Tibial nerve (tissue), 4 donors: Measurements from ENCODE around the gene CCNF. TPM values are rescaled to one million over a fixed set of nuclear protein-coding genes. Genes with fewer than 3 reads are reported as not detected.
A peak's percentile ranks its signal among the peaks of the same experiment; 100 is the strongest.

Experiments
- DNase-seq, 2 donors: peaks; one replicate each; pipeline ENCODE4 v3.0.0-alpha.2; 2019; ENCODE audit warnings: low spot score in 2 of 2
- H3K27ac ChIP-seq, 4 donors: fragments of 200-600 bp; sonication (generic) in 3 of 4; one replicate each; pipeline ENCODE4 v1.5.1; 2017 to 2019; ENCODE audit warnings: mild to moderate bottlenecking in 1 of 4
- H3K27me3 ChIP-seq, 2 donors: fragments of 200-600 bp; sonication (generic) in 1 of 2; one replicate each; pipeline versions ENCODE4 v1.5.1 to v1.6.0; 2017 to 2019
- H3K36me3 ChIP-seq, 3 donors: fragments of 200-600 bp; sonication (generic); one replicate each; pipeline ENCODE4 v1.5.1; 2018 to 2019
- H3K4me1 ChIP-seq, 4 donors: fragments of 200-600 bp; sonication (generic) in 3 of 4; one replicate each; pipeline ENCODE4 v1.5.1; 2017 to 2019
- H3K4me3 ChIP-seq, 4 donors: fragments of 200-600 bp; sonication (generic) in 3 of 4; one replicate each; pipeline ENCODE4 v1.5.1; 2017 to 2019; ENCODE audit warnings: mild to moderate bottlenecking in 1 of 4, moderate library complexity in 1 of 4
- H3K9me3 ChIP-seq, 4 donors: fragments of 200-600 bp; sonication (generic) in 3 of 4; one replicate each; pipeline ENCODE4 v1.5.1; 2017 to 2019
- EP300 ChIP-seq, 2 donors: sonication (generic); formaldehyde crosslinking; IDR thresholded peaks; one replicate each; pipeline ENCODE4 v1.6.1; 2017; ENCODE audit warnings: antibody characterized with exemption in 2 of 2, mild to moderate bottlenecking in 1 of 2
- POLR2A ChIP-seq, 2 donors: fragments of 450-650 bp; IDR thresholded peaks; one replicate each; pipeline ENCODE4 v1.6.1; 2017; ENCODE audit warnings: antibody characterized with exemption in 2 of 2, mild to moderate bottlenecking in 2 of 2, moderate library complexity in 2 of 2
- WGBS, 2 donors: methylation state at CpG; one replicate each; pipeline ENCODE4 v1.1.5; 2018; 5-methylcytosine and 5-hydroxymethylcytosine counted together
- total RNA-seq, 4 donors: library from RNA; depleted of rRNA; stranded (reverse); fragments of >200 nt; gene quantifications; one replicate each; pipeline ENCODE4 v1.1.0, GENCODE V29; 2016
- TF ChIP-seq, protein P1 (sequence below), 5 experiments: fragments of 200-600 bp in 3 of 5; fragments of 450-650 bp in 2 of 5; sonication (generic) in 3 of 5; IDR thresholded peaks; one replicate each; pipeline ENCODE4 v1.5.1; 2016 to 2019; ENCODE audit warnings: antibody characterized with exemption in 5 of 5, mild to moderate bottlenecking in 3 of 5, moderate library complexity in 2 of 5

CCNF gene
- total RNA-seq, 4 donors from 2014 or later: 1.6 to 3.0 (median 2.0) TPM

DNA sequence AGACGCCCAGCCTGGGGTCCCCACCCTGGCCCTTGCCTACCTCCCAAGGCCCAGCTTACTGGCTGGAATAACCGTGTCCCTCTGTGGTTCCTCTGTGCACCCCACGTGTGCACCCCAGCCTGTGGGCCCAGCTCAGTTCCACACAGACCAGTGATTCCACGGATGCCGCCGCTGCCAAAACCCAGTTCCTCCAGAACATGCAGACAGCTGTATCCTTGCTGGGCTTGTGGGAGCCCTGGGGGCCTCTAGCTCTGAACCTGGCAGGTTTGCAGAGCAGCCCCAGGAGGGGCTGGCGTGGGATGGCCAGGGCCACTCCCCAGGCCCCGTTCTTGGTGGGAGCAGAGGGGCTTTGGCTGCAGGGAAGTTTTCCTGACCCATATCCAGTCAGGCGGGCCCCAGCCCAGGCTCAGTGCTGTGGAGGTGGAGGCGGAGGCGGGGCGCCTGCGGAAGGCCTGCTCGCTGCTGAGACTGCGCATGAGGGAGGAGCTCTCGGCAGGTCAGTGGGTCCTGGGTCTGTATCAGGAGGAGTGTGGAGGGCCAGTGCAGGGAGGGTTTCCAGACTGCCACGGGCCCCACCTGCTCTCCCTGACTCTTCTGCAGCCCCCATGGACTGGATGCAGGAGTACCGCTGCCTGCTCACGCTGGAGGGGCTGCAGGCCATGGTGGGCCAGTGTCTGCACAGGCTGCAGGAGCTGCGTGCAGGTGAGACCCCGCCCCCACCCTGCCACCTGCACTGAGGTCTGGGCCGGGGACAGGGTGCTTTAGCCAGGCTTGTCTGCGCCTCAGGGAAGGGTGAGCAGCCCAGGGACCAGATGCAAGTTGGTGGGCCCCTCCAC is 33.0 kb downstream of the CCNF start:
- WGBS, 2 donors: 91 to 92% methylated on average over 5 to 20 of the region's 23 CpGs
- TF ChIP-seq EP300 (IDR thresholded peaks at IDR 0.05) (no peak), POLR2A (IDR thresholded peaks at IDR 0.05) (no peak)
- TF ChIP-seq, protein P1, sequence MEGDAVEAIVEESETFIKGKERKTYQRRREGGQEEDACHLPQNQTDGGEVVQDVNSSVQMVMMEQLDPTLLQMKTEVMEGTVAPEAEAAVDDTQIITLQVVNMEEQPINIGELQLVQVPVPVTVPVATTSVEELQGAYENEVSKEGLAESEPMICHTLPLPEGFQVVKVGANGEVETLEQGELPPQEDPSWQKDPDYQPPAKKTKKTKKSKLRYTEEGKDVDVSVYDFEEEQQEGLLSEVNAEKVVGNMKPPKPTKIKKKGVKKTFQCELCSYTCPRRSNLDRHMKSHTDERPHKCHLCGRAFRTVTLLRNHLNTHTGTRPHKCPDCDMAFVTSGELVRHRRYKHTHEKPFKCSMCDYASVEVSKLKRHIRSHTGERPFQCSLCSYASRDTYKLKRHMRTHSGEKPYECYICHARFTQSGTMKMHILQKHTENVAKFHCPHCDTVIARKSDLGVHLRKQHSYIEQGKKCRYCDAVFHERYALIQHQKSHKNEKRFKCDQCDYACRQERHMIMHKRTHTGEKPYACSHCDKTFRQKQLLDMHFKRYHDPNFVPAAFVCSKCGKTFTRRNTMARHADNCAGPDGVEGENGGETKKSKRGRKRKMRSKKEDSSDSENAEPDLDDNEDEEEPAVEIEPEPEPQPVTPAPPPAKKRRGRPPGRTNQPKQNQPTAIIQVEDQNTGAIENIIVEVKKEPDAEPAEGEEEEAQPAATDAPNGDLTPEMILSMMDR (IDR thresholded peaks at IDR 0.05): no peak
- Histone ChIP-seq H3K9me3 (no peaks in the 10 kb centered on the region), H3K36me3 (peaks cover 0 to 2% (median 0%) of the 10 kb centered on the region in 3 donors), H3K4me3 (no peak overlapping the region), H3K27me3 (peaks cover 0 to 1% of the 10 kb centered on the region in 2 donors), H3K27ac (no peak overlapping the region), H3K4me1 (peaks cover 0 to 20% (median 9%) of the 10 kb centered on the region in 4 donors)
- DNase-seq: no peak

DNA sequence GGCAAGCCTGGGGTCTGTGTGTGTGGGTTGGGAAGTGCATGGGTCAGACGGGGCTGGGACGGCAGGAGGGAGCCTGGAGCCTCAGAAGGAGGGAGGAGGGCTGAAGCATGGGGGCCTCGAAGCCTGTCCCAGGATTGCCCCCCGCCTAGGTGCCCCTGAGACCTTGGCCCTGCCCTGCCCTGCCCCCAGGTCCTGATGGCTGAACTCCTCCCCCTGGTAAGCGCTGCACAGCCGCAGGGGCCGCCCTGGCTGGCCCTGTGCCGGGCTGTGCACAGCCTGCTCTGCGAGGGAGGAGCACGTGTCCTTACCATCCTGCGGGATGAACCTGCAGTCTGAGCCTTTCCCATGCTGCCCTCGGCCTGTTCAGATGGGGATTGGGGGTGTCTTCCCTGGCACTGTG is 35.1 kb downstream of the CCNF start:
- Histone ChIP-seq H3K36me3 (no peaks in the 10 kb centered on the region), H3K4me1 (peaks cover 0 to 34% (median 21%) of the 10 kb centered on the region in 4 donors), H3K4me3 (no peak overlapping the region), H3K27ac (no peak overlapping the region), H3K9me3 (no peaks in the 10 kb centered on the region), H3K27me3 (peaks cover 0 to 16% of the 10 kb centered on the region in 2 donors)
- WGBS, 2 donors: 61 to 66% methylated on average over 4 to 8 of the region's 12 CpGs
- no peak for TF ChIP-seq POLR2A (IDR thresholded peaks at IDR 0.05)
- no peak for DNase-seq

DNA sequence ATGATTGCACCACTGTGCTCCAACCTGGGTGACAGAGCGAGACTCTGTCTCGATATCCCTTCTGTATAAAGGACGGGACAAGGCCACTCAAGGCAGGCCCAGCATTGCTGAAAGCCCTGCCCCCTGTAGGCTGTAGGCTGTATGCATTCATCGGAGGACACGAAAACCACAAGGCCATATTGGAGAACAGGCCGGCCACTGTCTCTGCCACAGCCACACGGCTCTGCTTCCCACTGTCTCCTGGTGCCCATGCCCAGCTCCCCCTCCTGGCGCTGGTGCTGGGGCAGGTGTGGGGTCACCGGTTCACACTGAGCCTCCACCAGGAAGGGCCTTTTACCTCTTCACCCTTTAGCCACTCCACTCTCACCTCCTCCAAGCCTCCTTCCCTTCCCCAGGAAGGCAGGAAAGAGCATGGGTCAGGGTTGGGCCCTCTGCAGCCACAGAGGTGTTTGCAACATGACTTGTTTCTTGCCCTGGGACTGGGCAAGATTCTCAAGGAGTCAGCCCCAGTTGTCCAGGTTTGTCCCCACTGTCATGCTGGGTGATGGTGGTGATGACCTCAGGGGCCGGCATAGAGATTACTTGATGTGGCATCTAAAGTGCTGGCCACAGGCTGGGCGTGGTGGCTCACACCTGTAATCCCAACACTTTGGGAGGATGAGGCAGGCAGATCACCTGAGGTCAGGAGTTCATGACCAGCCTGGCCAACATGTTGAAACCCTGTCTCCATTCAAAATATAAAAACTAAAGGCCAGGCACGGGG is 36.6 kb downstream of the CCNF start:
- Histone ChIP-seq H3K9me3 (no peaks in the 10 kb centered on the region), H3K27me3 (peaks cover 0 to 31% of the 10 kb centered on the region in 2 donors), H3K4me1 (peaks cover 0 to 38% (median 20%) of the 10 kb centered on the region in 4 donors), H3K27ac (no peak overlapping the region), H3K36me3 (no peaks in the 10 kb centered on the region), H3K4me3 (no peak overlapping the region)
- 80 to 81% methylated on average over 11 to 12 of the region's 12 CpGs for WGBS, 2 donors
- DNase-seq: no peak
- TF ChIP-seq EP300 (IDR thresholded peaks at IDR 0.05): no peak
- TF ChIP-seq, protein P1 (IDR thresholded peaks at IDR 0.05): no peak
- TF ChIP-seq POLR2A (IDR thresholded peaks at IDR 0.05): no peak

DNA sequence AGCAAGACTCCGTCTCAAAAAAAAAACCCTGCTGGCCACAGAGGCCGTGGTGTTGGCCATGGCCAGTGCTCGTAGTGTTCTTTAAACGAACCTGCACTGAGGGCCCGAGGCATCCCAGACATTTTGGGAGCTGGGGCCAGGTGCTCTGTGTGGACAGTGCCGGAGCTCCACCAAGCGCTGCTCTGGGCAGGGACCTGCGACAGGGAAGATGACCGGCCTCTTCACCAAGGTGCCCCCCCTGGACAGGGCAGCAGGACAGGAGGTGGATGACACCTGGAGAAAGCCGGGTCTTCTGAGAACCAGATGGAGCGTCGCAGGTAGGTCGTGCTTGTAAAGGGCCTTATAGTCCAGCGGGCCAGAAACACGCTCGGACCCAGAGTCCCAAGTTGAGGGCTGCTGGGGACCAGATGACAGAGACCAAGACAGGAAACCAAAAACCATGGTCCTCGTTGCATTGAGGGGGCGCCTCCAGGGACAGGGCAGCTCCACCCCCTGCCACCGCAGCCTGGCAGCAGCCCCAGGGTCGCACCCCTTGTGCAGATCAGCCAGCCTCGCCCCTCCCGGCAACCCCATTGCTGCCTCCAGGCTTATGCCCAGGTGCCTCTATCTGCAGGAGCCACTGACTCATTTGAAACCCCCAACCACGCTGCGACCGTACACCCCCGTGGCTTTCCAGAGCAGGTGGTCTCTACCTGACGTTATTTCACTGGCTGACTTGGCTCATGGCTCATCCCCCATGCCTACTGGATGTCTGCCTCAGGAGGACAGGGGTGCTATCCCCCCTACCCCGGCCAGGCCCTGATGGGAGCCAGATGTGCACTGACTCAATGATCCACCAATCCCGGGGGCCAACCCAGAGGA is 37.6 kb downstream of the CCNF start:
- Histone ChIP-seq H3K27ac (peak overlapping the region in 2 of 4 donors; percentile 46 to 80), H3K4me1 (peaks cover 0 to 48% (median 31%) of the 10 kb centered on the region in 4 donors), H3K9me3 (no peaks in the 10 kb centered on the region), H3K27me3 (peaks cover 0 to 40% of the 10 kb centered on the region in 2 donors), H3K36me3 (no peaks in the 10 kb centered on the region), H3K4me3 (peak overlapping the region in 2 of 4 donors; percentile 33 to 61)
- 75 to 83% methylated on average over 28 to 29 of the region's 29 CpGs for WGBS, 2 donors
- no peak for DNase-seq
- TF ChIP-seq EP300 (IDR thresholded peaks at IDR 0.05) (no peak), POLR2A (IDR thresholded peaks at IDR 0.05) (no peak)
- TF ChIP-seq, protein P1 (IDR thresholded peaks at IDR 0.05): no peak
